ENCODE measurements around the gene DDIT3. TPM values are rescaled to one million over a fixed set of nuclear protein-coding genes. Genes with fewer than 3 reads are reported as not detected.
"Not testable (repeated sequence)": the region's sequence is repeated elsewhere in the genome, so short reads cannot be mapped to it uniquely, and the experiment has no call there.

DDIT3 gene
- total and polyA plus RNA-seq, 2 of the 13 experiments (the other 11 are each of a cell fraction or from before 2014, with no cell fraction given): 27.5 to 48.7 TPM

- TF ChIP-seq RBFOX2 (IDR thresholded peaks at IDR 0.05; ENCODE audit: low read depth, low read length): 0 out of 2 replicates have a peak, but pooled peaks have one; percentile 34
- H3K4me1 ChIP-seq (ENCODE audit: insufficient read depth, low read length); H3K27me3 ChIP-seq (ENCODE audit: control insufficient read depth in 1 of 2, insufficient read depth in 2 of 2, low read length in 2 of 2); in situ Hi-C loops (cut with HindIII; ENCODE audit: extremely low pct_ligation_motif_present, low pct_unique_long_range_greater_than_20kb); FAIRE-seq; H2AFZ ChIP-seq (ENCODE audit: low read length); H4K20me1 ChIP-seq (ENCODE audit: insufficient read depth, low read length); H3K4me2 ChIP-seq (ENCODE audit: low read depth, low read length); H3K9ac ChIP-seq (ENCODE audit: insufficient read depth, low read depth, low read length); BruUV-seq (replicated peaks); intact Hi-C loops (cut with micrococcal nuclease; ENCODE audit: unreplicated experiment); H3K9me3 ChIP-seq (ENCODE audit: low read length); CTCF ChIA-PET (ENCODE audit: low intra/inter-chr PET ratio, low total read pairs); ATAC-seq; H3K4me3 ChIP-seq (replicated peaks in 1 of 3; ENCODE audit: insufficient read depth in 1 of 3, low read depth in 2 of 3, low read length in 3 of 3); H3K27ac ChIP-seq (ENCODE audit: extremely low read length, insufficient read depth, low read length); H3K79me2 ChIP-seq (ENCODE audit: insufficient read depth, low read length); DNase-seq (ENCODE audit: low spot score): not testable (repeated sequence)
- POLR2A ChIA-PET: interaction anchor here (0.6 to 9.0 kb wide), 5 partner anchors 12 to 181 kb away, joined by 3 to 90 read pairs (median 3); partner anchors contain the start of gene DDIT3
- H3K36me3 ChIP-seq (replicated peaks in 1 of 2; ENCODE audit: control insufficient read depth in 1 of 2, insufficient read depth in 2 of 2, low read length in 2 of 2): peaks cover 28 to 71% of the 10 kb centered on the region in 2 experiments; a peak in 4 of 5 replicates
- 98% methylated on average over 22 of the region's 22 CpGs for WGBS (ENCODE audit: low lambda C conversion rate)
Measured at GRCh38 chr12:57502311-57502969, 17.9 kb downstream of the DDIT3 start.

GRCh38 chr12:57500213-57500612, 20.1 kb downstream of the DDIT3 start:
- H2AFZ ChIP-seq (ENCODE audit: low read length): no peak overlapping the region
- H3K36me3 ChIP-seq (replicated peaks in 1 of 2; ENCODE audit: control insufficient read depth in 1 of 2, insufficient read depth in 2 of 2, low read length in 2 of 2): peaks cover 23 to 61% of the 10 kb centered on the region in 2 experiments; a peak in 4 of 5 replicates
- no TSS peak for BruUV-seq (replicated peaks)
- CTCF ChIA-PET (ENCODE audit: low intra/inter-chr PET ratio, low total read pairs): no interaction called here
- no peak for DNase-seq (ENCODE audit: low spot score)
- intact Hi-C loops (cut with micrococcal nuclease; ENCODE audit: unreplicated experiment): no loop called here
- in situ Hi-C loops (cut with HindIII; ENCODE audit: extremely low pct_ligation_motif_present, low pct_unique_long_range_greater_than_20kb): no loop called here
- no peaks in the 10 kb centered on the region for H3K27me3 ChIP-seq (ENCODE audit: control insufficient read depth in 1 of 2, insufficient read depth in 2 of 2, low read length in 2 of 2)
- H3K9ac ChIP-seq (ENCODE audit: insufficient read depth, low read depth, low read length): no peak overlapping the region
- TF ChIP-seq SIN3A (IDR thresholded peaks at IDR 0.05; ENCODE audit: borderline replicate concordance, low read depth, low read length) (no peak), MEIS1 (CRISPR knock-in tag; IDR thresholded peaks at IDR 0.05; ENCODE audit: borderline replicate concordance) (no peak), ZNF687 (CRISPR knock-in tag; IDR thresholded peaks at IDR 0.05) (no peak), HIVEP1 (CRISPR knock-in tag; IDR thresholded peaks at IDR 0.05) (no peak), ZNF232 (CRISPR knock-in tag; IDR thresholded peaks at IDR 0.05; ENCODE audit: borderline replicate concordance) (no peak)
- no peak overlapping the region for H3K4me2 ChIP-seq (ENCODE audit: low read depth, low read length)
- no peak overlapping the region for H3K27ac ChIP-seq (ENCODE audit: extremely low read length, insufficient read depth, low read length)
- WGBS (ENCODE audit: low lambda C conversion rate): 99% methylated on average over 10 of the region's 11 CpGs
- H3K4me3 ChIP-seq (replicated peaks in 1 of 3; ENCODE audit: insufficient read depth in 1 of 3, low read depth in 2 of 3, low read length in 3 of 3): no peak overlapping the region
- H4K20me1 ChIP-seq (ENCODE audit: insufficient read depth, low read length): no peaks in the 10 kb centered on the region
- no peak for ATAC-seq
- no peaks in the 10 kb centered on the region for H3K9me3 ChIP-seq (ENCODE audit: low read length)
- H3K4me1 ChIP-seq (ENCODE audit: insufficient read depth, low read length): peaks cover 10% of the 10 kb centered on the region
- no peak for FAIRE-seq
- no peaks in the 10 kb centered on the region for H3K79me2 ChIP-seq (ENCODE audit: insufficient read depth, low read length)
- POLR2A ChIA-PET: interaction anchor here (1.2 to 9.0 kb wide), 2 partner anchors 10 to 18 kb away, joined by 3 to 90 read pairs; partner anchors contain the start of gene DDIT3

Measured in HepG2 (cell line).